Tibial artery (tissue), 4 donors: ENCODE results near the gene SH3D21.

Experiments used
- DNase-seq, 2 donors: peaks; one replicate each; pipeline ENCODE4 v3.0.0-alpha.2; 2019
- H3K27ac ChIP-seq, 2 donors: fragments of 200-600 bp; sonication (generic) in 1 of 2; 1 replicate in 1 of 2; 2 replicates in 1 of 2; pipeline ENCODE4 v1.5.1; 2018 to 2019; ENCODE audit warnings: mild to moderate bottlenecking in 1 of 2
- H3K27me3 ChIP-seq, 2 donors: fragments of 200-600 bp; sonication (generic) in 1 of 2; one replicate each; pipeline versions ENCODE4 v1.5.1 to v1.6.0; 2016 to 2019
- H3K36me3 ChIP-seq, 3 donors: fragments of 200-600 bp; sonication (generic) in 2 of 3; one replicate each; pipeline ENCODE4 v1.5.1; 2016 to 2019; ENCODE audit warnings: mild to moderate bottlenecking in 2 of 3
- H3K4me1 ChIP-seq, 4 donors: fragments of 200-600 bp; sonication (generic) in 2 of 4; 1 replicate in 3 of 4; 2 replicates in 1 of 4; pipeline ENCODE4 v1.5.1; 2016 to 2019
- H3K4me3 ChIP-seq, 2 donors: fragments of 200-600 bp; sonication (generic) in 1 of 2; 1 replicate in 1 of 2; 2 replicates in 1 of 2; pipeline ENCODE4 v1.5.1; 2018 to 2019; ENCODE audit warnings: mild to moderate bottlenecking in 2 of 2
- H3K9me3 ChIP-seq, 3 donors: fragments of 200-600 bp; sonication (generic) in 1 of 3; one replicate each; pipeline ENCODE4 v1.5.1; 2016 to 2019
- intact Hi-C: fragments of 100-400 bp; cut with DNase I; formaldehyde crosslinking; loops from one replicate; pipeline ENCODE4 v1.15.0; 2023; ENCODE audit warnings: low total_unique reads
- TF ChIP-seq, protein P1 (sequence below), 2 experiments: fragments of 200-600 bp in 1 of 2; fragments of 450-650 bp in 1 of 2; IDR thresholded peaks; one replicate each; pipeline ENCODE4 v1.5.1; 2017 to 2019; ENCODE audit warnings: antibody characterized with exemption in 2 of 2, mild to moderate bottlenecking in 1 of 2, moderate library complexity in 1 of 2

The SH3D21 gene

GRCh38 chr1:36342426-36343185, 36.4 kb downstream of the SH3D21 start:
- no peak overlapping the region for H3K4me3 ChIP-seq
- intact Hi-C loops = loop anchor here (2.0 kb wide), 1 partner anchor 78 kb away; no protein-coding TSS in a partner anchor

GRCh38 chr1:36343651-36344394, 37.7 kb downstream of the SH3D21 start:
- H3K4me3 ChIP-seq = no peak overlapping the region
- peak overlapping the region; percentile 76 to 78 for H3K27ac ChIP-seq
- TF ChIP-seq, protein P1, sequence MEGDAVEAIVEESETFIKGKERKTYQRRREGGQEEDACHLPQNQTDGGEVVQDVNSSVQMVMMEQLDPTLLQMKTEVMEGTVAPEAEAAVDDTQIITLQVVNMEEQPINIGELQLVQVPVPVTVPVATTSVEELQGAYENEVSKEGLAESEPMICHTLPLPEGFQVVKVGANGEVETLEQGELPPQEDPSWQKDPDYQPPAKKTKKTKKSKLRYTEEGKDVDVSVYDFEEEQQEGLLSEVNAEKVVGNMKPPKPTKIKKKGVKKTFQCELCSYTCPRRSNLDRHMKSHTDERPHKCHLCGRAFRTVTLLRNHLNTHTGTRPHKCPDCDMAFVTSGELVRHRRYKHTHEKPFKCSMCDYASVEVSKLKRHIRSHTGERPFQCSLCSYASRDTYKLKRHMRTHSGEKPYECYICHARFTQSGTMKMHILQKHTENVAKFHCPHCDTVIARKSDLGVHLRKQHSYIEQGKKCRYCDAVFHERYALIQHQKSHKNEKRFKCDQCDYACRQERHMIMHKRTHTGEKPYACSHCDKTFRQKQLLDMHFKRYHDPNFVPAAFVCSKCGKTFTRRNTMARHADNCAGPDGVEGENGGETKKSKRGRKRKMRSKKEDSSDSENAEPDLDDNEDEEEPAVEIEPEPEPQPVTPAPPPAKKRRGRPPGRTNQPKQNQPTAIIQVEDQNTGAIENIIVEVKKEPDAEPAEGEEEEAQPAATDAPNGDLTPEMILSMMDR (IDR thresholded peaks at IDR 0.05) = no peak
- intact Hi-C loops = loop anchor here (2.0 kb wide), 1 partner anchor 77 kb away; no protein-coding TSS in a partner anchor
- DNase-seq = no peak
- H3K36me3 ChIP-seq = peaks cover 53 to 96% (median 86%) of the 10 kb centered on the region in 3 donors
- no peaks in the 10 kb centered on the region for H3K27me3 ChIP-seq
- H3K4me1 ChIP-seq = peaks cover 3 to 22% (median 11%) of the 10 kb centered on the region in 4 donors
- no peaks in the 10 kb centered on the region for H3K9me3 ChIP-seq

More at GRCh38 chr1:36342426-36343185, 36.4 kb downstream of the SH3D21 start:
- no peaks in the 10 kb centered on the region for H3K27me3 ChIP-seq
- peaks cover 43 to 90% (median 74%) of the 10 kb centered on the region in 3 donors for H3K36me3 ChIP-seq
- no peaks in the 10 kb centered on the region for H3K9me3 ChIP-seq
- peak overlapping the region; percentile 76 to 78 for H3K27ac ChIP-seq
- DNase-seq = peak; percentile 48 to 82
- TF ChIP-seq, protein P1 (IDR thresholded peaks at IDR 0.05) = peak; percentile 69 to 74
- H3K4me1 ChIP-seq = peaks cover 3 to 22% (median 11%) of the 10 kb centered on the region in 4 donors

- no peaks in the 10 kb centered on the region for H3K27me3 ChIP-seq
- no peaks in the 10 kb centered on the region for H3K9me3 ChIP-seq
- DNase-seq = no peak
- peak overlapping the region; percentile 76 to 78 for H3K27ac ChIP-seq
- H3K36me3 ChIP-seq = peaks cover 53 to 91% (median 89%) of the 10 kb centered on the region in 3 donors
- H3K4me3 ChIP-seq = no peak overlapping the region
- intact Hi-C loops = no loop called here
- peaks cover 3 to 27% (median 12%) of the 10 kb centered on the region in 4 donors for H3K4me1 ChIP-seq
- TF ChIP-seq, protein P1 (IDR thresholded peaks at IDR 0.05) = no peak
Measured at GRCh38 chr1:36344395-36344680, 38.2 kb downstream of the SH3D21 start.

- peaks cover 53 to 82% (median 81%) of the 10 kb centered on the region in 3 donors for H3K36me3 ChIP-seq
- TF ChIP-seq, protein P1 (IDR thresholded peaks at IDR 0.05) = no peak
Measured at GRCh38 chr1:36345353-36345752, 39.2 kb downstream of the SH3D21 start.

DNA sequence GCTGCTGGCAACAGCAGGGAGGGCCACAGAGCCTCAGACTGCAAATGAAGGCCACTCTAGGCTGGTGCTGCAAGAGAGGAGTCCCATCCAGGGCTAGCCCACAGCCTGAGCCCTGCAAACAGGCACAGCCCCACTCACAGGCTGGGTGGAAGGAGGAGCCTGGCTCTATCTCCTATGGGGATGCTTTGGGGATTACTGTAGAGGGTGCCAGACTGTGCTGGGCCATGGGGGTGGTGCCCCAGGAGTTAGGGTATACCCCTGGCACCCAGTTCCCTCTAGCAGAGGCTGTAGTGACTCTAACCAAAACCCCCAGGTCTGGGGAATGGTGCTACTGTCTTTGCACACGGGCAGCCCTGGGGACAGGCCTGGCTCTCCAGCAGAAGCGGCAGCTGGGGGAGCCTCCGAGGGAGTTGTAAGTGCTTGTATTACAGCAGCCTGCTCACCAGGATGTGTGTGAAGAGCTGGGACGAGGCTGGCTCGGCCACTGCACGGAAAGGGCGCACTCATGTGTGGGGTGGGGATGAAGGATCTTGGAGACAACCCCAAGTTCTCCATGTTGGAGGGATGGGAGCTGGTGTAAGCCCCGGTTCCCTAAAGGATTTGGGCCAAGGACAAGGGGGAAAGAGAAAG, 40.7 kb downstream of the SH3D21 start:
- TF ChIP-seq, protein P1 (IDR thresholded peaks at IDR 0.05) = no peak
- Histone ChIP-seq H3K9me3 (no peaks in the 10 kb centered on the region), H3K36me3 (peaks cover 42 to 68% (median 66%) of the 10 kb centered on the region in 3 donors), H3K27me3 (no peaks in the 10 kb centered on the region), H3K4me1 (peaks cover 8 to 52% (median 37%) of the 10 kb centered on the region in 4 donors), H3K27ac (no peak overlapping the region), H3K4me3 (no peak overlapping the region)
- intact Hi-C loops = no loop called here
- no peak for DNase-seq

More at GRCh38 chr1:36345353-36345752, 39.2 kb downstream of the SH3D21 start:
- H3K27ac ChIP-seq = no peak overlapping the region
- no peaks in the 10 kb centered on the region for H3K9me3 ChIP-seq
- no peak for DNase-seq
- H3K27me3 ChIP-seq = no peaks in the 10 kb centered on the region
- intact Hi-C loops = no loop called here
- peaks cover 3 to 37% (median 22%) of the 10 kb centered on the region in 4 donors for H3K4me1 ChIP-seq
- no peak overlapping the region for H3K4me3 ChIP-seq
